Stimulated activated CD4-positive, alpha-beta T cell treated with anti-CD3 and anti-CD28 coated beads, Interleukin-12 subunit alpha, Interleukin-12 subunit beta, amount 100 ng/mL, for 24 hours (primary cell): ENCODE measurements around the gene SH3BP1.

ENCODE experiments used
- DNase-seq, 2 experiments: peaks; one replicate each; pipeline ENCODE4 v3.0.0-alpha.2; 2020; ENCODE audit warnings: low read depth in 2 of 2

The SH3BP1 gene

DNA sequence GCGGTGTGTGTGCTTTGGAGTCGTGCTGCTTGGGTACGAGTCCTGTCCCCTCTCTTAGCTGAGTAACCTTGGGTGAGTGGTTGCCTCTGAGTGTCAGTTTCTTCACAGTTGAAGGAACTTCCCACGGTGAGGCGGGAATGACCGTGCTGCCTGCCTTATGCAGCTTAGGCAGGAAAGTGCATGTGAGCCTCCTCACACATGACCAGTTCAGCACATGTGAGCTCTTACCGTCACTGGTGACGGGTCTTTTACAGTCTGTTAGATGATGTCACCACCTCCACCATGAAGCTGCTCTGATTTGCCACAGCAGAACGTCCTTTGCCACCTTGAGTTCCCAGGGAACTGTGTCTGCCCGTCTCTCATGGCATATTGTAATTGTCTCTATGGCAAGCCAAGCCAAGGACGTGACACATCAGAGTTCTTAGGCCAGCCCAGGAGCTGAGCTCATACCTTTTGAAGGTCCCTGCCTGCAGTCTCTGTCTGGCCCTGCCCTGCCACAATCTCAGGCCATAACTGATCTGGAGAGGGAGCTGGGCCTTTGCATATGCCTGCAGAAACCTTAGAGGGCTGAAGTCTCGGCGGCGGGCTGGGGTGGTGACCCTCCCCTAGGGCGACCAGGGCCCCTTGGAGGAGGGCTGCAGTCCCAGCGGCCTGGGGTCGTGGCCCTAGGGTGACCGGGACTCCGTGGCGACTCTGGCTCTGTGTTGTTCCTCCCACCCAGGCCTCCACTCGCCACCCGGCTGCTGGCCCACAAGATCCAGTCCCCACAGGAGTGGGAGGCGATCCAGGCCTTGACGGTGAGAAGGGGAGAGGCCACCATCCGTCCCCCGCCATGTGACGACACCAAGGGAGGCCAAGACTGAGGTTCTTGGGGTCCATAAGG, 23.0 kb upstream of the SH3BP1 start:
- no peak for DNase-seq

GRCh38 chr22:37617431-37617830, 22.0 kb upstream of the SH3BP1 start:
- no peak for DNase-seq

DNA sequence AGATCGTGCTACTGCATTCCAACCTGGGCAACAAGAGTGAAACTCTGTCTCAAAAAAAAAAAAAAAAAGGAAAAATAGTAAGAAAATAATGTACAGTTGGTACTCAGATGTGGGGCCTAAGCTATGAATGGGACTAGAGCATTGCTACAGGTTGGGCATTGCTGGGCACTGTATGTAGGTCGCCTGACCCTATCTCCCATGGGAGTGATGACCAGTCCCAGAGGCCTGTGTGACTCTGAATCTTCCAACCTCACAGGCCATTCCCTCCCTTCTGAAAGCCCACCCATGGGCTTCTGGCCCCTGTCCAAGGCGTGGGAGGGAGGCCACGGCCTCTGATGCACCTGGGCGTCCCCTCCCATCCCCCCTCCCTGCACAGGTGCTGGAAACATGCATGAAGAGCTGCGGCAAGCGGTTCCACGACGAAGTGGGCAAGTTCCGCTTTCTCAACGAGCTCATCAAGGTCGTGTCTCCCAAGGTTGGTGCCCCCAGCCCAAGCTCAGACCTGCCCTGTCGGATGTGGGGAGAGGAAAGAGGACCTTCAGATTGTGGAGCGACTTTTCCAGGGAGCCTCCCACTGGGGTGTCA, 21.3 kb upstream of the SH3BP1 start:
- DNase-seq = no peak

GRCh38 chr22:37618674-37619073, 20.8 kb upstream of the SH3BP1 start:
- no peak for DNase-seq

- DNase-seq = no peak
Measured at GRCh38 chr22:37619991-37620390, 19.5 kb upstream of the SH3BP1 start.

GRCh38 chr22:37621352-37621860, 18.1 kb upstream of the SH3BP1 start:
- no peak for DNase-seq

DNA sequence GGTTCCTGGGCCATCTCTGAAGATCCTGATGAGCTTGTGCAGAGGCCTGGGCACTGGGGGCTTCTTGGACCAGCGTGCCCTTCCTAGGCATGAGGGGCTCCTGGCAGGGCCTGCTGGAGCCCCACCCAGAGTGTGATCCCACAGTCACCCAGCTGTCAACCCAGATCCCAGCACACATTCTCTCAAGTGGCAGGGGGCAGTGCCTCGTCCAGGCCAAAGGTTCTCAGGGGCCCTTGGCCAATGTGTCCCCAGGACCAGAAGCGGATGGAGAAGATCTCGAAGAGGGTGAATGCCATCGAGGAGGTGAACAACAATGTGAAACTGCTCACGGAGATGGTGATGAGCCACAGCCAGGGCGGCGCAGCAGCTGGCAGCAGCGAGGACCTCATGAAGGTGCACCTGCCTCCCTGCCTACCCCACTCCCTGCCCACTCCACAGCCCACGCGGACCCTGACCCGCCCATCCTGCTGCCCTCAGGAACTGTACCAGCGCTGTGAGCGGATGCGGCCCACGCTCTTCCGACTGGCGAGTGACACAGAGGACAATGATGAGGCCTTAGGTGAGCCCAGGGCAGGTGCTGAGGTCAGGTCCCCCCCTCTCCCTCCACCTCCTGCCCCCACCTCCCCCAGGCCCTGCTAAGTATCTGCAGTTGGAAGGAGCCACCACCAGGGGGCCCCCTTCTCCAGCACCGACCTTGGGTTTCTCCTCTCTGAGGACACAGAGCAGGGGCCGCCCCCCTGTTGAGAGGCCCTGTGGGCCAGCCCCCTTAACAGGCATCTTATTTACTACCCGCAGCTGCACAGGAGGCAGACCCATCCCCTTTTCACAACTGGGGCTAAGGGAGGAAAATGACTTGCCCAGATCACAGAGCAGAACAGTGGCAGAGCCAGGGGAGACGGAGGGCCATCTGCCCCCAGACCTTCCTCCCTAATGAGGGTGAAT, 16.1 kb upstream of the SH3BP1 start:
- DNase-seq = peak; percentile 51 to 70

DNA sequence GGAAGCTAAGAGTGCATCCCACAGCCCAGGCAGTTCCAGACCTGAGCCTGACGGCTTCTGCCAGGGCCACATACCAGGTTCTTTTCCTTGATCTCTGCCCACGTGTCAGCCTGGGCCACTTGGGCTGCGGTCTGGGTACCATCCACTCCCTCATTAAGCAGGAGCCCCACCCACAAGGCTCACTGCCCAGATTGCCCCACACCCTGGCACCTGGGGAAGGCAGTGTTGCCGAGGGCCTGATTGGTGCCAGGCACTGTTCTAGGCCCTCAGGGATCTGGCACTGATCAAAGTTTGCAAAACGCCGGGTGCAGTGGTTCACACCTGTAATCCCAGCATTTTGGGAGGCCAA, 15.5 kb upstream of the SH3BP1 start:
- DNase-seq = no peak

- no peak for DNase-seq
Measured at GRCh38 chr22:37624876-37625275, 14.6 kb upstream of the SH3BP1 start.

DNA sequence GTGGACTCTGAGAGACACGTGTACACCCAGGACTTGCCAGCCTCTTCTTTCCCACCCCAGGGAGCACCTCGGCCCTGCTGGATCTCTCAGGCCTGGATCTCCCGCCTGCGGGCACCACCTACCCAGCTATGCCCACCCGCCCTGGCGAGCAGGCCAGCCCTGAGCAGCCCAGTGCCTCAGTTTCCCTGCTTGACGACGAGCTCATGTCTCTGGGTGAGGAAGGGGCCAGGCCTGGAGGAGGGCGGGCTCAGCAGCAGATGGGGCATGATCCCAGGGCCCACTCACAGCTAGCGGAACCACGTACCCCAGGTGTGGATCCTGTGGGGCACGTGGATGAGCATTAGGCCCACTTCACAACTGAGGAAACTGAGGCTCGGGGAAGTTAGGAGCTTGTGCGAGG, 13.7 kb upstream of the SH3BP1 start:
- no peak for DNase-seq

- DNase-seq = no peak
Measured at GRCh38 chr22:37626144-37626543, 13.3 kb upstream of the SH3BP1 start.

DNA sequence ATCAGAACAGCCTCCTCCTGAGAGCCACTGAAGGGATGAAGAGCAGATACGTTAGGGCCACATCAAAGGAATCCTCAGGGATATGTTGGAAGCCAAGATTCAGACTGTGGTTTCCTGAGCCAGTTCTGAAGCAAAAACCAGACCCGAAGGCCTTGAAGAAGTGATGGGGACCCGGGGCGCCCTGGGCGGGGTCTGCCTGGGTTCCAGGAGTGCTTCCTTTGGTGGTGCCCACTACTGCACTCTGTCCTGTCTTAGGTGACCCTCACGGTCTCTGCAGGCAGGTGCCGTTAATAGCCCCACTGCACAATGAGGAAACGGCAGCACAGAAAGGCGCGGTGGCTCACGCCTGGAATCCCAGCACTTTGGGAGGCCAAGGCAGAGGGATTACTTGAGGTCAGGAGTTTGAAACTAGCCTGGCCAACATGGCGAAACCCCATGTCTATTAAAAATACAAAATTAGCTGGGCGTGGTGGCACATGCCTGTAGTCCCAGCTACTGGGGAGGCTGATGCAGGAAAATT, 12.9 kb upstream of the SH3BP1 start:
- DNase-seq = no peak

- no peak for DNase-seq
Measured at GRCh38 chr22:37627121-37627520, 12.3 kb upstream of the SH3BP1 start.

DNA sequence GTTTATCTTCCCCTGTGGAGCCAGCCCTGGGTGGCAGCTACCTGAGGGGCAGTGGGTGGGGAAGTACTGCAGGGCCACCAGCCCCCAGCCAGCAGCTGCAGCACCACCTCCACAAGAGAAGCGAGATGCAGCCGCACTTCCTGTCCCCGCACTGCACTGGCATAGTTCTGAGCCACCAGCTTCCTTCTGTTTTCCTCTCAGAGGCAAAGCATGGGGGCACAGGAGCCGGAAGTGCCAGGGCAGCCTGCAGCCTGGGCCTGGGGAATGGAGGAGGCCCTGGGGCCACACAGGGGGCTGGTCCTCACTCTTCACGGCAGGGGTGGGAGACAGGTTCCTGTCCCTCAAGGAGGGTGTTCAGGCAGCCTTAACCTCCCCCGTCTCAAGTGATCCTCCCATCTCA, 11.9 kb upstream of the SH3BP1 start:
- DNase-seq = no peak

DNA sequence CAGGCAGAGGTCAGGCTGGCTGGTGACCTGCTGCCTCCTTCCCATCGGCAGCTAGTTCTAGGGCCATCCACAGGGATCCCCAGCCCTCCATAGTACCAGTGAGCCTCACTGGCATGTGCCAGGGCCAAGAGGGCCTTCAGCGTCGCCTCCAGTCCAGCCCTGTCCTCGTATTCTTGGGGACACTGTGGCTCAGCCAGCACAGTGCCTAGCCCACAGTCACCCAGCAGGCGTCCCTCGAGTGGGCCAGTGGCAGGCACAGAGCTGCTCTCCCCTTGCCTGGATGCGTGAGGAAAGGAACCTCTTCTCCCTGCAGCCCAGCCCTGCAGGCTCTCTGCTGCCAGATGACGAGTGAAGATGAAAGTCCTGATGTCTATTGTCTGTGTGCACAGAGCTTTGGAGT, 10.6 kb upstream of the SH3BP1 start:
- DNase-seq = no peak

- no peak for DNase-seq
Measured at GRCh38 chr22:37629928-37630327, 9.5 kb upstream of the SH3BP1 start.

- DNase-seq = no peak
Measured at GRCh38 chr22:37630839-37631435, 8.5 kb upstream of the SH3BP1 start.

DNA sequence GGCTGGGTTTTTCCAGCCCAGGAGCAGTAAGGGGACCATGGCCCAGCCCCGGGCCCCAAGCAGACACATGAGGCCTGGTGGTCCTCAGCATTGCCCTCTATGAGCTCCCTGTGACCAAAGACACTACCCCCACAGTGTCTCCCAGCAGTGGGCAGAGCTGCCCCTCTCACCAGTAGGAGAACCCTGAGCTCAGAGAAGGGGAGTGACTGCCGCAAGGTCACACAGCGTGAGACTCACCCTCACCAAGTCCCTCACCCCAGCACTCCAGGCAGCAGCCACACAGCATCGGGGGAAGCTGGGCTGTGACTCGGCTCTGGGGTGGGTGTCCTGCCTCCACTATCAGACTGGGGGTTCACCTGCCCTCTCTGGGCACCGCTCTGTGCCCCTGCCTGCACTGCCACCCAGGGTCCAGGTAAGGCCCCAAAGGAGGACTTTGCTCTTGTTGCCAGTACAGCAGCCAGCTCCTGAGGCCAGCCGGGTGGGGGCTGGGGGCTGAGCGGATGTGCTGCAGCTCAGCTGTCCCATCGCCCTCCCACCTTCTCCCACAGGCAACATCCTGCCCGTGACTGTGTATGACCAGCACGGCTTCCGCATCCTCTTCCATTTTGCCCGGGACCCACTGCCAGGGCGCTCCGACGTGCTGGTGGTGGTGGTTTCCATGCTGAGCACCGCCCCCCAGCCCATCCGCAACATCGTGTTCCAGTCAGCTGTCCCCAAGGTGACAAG, 7.9 kb upstream of the SH3BP1 start:
- no peak for DNase-seq

DNA sequence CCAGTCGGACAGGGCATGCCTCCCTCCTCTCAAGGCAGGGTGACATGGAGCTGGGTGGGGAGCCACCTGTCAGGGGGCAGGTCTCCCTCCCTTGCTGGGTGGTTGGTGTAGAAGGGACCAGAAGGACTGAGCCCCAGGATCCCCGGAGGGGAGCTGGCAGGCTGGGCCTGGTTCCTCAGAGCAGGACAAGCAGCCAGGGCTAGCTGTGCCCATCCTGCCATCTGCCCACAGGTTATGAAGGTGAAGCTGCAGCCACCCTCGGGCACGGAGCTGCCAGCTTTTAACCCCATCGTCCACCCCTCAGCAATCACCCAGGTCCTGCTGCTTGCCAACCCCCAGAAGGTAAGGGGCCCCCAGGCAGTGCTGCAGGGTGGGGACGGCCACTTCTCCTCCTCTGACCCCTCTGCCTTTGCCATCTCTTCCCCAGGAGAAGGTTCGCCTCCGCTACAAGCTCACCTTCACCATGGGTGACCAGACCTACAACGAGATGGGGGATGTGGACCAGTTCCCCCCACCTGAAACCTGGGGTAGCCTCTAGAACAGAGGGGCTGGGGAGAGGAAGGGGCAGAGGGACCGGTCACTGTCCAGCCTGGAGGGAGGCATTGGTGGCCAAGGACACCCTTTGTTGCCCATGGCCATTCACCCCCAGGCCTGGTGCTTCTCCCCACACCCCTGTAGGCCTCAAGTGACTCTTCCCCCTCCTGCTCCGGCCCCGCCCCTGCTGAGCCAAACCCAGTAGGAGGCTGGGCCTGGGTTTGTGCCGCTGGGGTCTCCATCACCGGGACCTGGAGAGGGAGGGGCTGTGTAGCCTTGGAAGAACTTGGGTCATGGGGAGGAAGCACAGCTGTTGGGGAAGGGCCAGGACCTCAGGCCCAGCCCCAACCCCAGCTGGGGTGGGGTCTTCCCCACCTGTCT, 7.0 kb upstream of the SH3BP1 start:
- no peak for DNase-seq

GRCh38 chr22:37633089-37633624, 6.3 kb upstream of the SH3BP1 start:
- no peak for DNase-seq
